Stimulated activated CD4-positive, alpha-beta T cell treated with anti-CD3 and anti-CD28 coated beads, Interleukin-4, amount 100 ng/mL, for 48 hours (primary cell): Measurements from ENCODE around the gene ARF6.

Experiments used
- DNase-seq, 2 donors: peaks; one replicate each; pipeline ENCODE4 v3.0.0-alpha.2; 2020; ENCODE audit warnings: low read depth in 2 of 2

ARF6 gene

GRCh38 chr14:49940808-49941421 lies 48.0 kb downstream of the ARF6 start:
- DNase-seq = no peak

- no peak for DNase-seq
These were observed 49.2 kb downstream of the ARF6 start for GRCh38 chr14:49942090-49942489.

DNA sequence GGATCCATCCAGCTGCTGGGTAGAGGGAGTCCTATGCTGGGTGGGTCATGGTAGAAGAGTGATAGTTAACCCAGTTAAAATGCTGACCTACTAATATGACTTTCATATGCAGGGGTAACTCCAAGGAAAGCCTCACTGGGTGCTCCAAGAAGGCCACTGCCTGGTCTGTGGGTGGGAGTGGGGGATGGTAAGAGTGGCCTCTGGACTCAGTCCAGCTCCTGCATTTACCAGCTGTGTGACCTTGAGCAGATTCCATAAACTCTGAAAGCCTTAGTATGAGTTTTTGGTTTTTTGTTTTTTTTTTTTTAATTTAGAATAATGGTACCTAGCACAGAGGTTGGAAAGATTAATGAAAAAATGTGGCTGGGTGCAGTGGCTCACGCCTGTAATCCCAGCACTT lies 51.6 kb downstream of the ARF6 start:
- no peak for DNase-seq

- DNase-seq = no peak
These were observed 52.8 kb downstream of the ARF6 start for GRCh38 chr14:49945448-49946319.
